ENCODE measurements around the gene NPHP4. TPM values are rescaled to one million over a fixed set of nuclear protein-coding genes. Genes with fewer than 3 reads are reported as not detected.

NPHP4 gene
- total and polyA plus RNA-seq, 9 of the 15 experiments (the other 6 are each of a cell fraction or from before 2014, with no cell fraction given), result 0.52 to 26.2 (median 6.7) TPM

- POLR2A ChIA-PET, result interaction anchor here (0.6 kb wide), 1 partner anchor 25 kb away, joined by 4 read pairs; no protein-coding TSS in a partner anchor
- in situ Hi-C loops (cut with MboI) (no loop called here), intact Hi-C loops (cut with micrococcal nuclease) (no loop called here)
- Histone ChIP-seq H4K20me1 (replicated peaks; ENCODE audit: control insufficient read depth, insufficient read depth, low read length) (peaks cover 30% of the 10 kb centered on the region), H2AFZ (ENCODE audit: low read depth, low read length) (no peak overlapping the region), H3K4me2 (ENCODE audit: insufficient read depth, low read length) (no peak overlapping the region), H3K4me1 (replicated peaks in 1 of 2; ENCODE audit: control insufficient read depth in 2 of 2, insufficient read depth in 2 of 2, low read length in 2 of 2) (peaks cover 31 to 59% of the 10 kb centered on the region in 2 experiments), H3K9me1 (ENCODE audit: control insufficient read depth, insufficient read depth, low read length) (peaks cover 15% of the 10 kb centered on the region), H3K27ac (ENCODE audit: extremely low read depth, low read depth, low read length) (no peak overlapping the region), H3K79me2 (ENCODE audit: control insufficient read depth, insufficient read depth, low read length) (no peaks in the 10 kb centered on the region), H3K4me3 (no peak overlapping the region), H3K9me3 (replicated peaks; ENCODE audit: control insufficient read depth, insufficient read depth, low read depth, low read length) (no peaks in the 10 kb centered on the region), H3K27me3 (ENCODE audit: control insufficient read depth in 2 of 2, insufficient read depth in 2 of 2, low read length in 2 of 2) (no peaks in the 10 kb centered on the region), H3K36me3 (ENCODE audit: control insufficient read depth, insufficient read depth, low read length) (peaks cover 12% of the 10 kb centered on the region; the same call in 2 of the 3 replicates), H3K9ac (ENCODE audit: insufficient read depth in 1 of 2, low read depth in 2 of 2, low read length in 2 of 2) (no peak overlapping the region)
- TF ChIP-seq ZNF263 (CRISPR knock-in tag; IDR thresholded peaks at IDR 0.05; ENCODE audit: borderline replicate concordance) (no peak), PREB (CRISPR knock-in tag; IDR thresholded peaks at IDR 0.05) (no peak), PBX2 (CRISPR knock-in tag; IDR thresholded peaks at IDR 0.05; ENCODE audit: low read depth) (no peak), PBX2 (tag; conservative IDR thresholded peaks at IDR 0.05; ENCODE audit: low read depth) (no peak), STAT5A (IDR thresholded peaks at IDR 0.05; ENCODE audit: borderline replicate concordance, low read length) (no peak), CHD1 (IDR thresholded peaks at IDR 0.05; ENCODE audit: low read length) (no peak), MTF1 (CRISPR knock-in tag; IDR thresholded peaks at IDR 0.05; ENCODE audit: borderline replicate concordance) (no peak), RBBP5 (IDR thresholded peaks at IDR 0.05; ENCODE audit: borderline replicate concordance, insufficient read depth, low read length, poor library complexity, severe bottlenecking) (no peak), ELK3 (CRISPR knock-in tag; IDR thresholded peaks at IDR 0.05) (no peak), RUNX1 (IDR thresholded peaks at IDR 0.05; ENCODE audit: low read depth) (no peak), KLF6 (CRISPR knock-in tag; IDR thresholded peaks at IDR 0.05; ENCODE audit: borderline replicate concordance) (no peak), TCFL5 (CRISPR knock-in tag; conservative IDR thresholded peaks at IDR 0.05) (no peak), ZNF507 (tag; conservative IDR thresholded peaks at IDR 0.05) (no peak), CREBBP (IDR thresholded peaks at IDR 0.05; ENCODE audit: low read depth, low read length) (no peak)
- DNase-seq (ENCODE audit: extremely low read depth in 1 of 4, low spot score in 3 of 4), result no peak
- ATAC-seq, result no peak
- FAIRE-seq, result no peak
- 80% methylated on average over 12 of the region's 12 CpGs for WGBS (ENCODE audit: insufficient coverage, low coverage, missing lambda C conversion rate)
- CTCF ChIA-PET (ENCODE audit: low intra/inter-chr PET ratio), result no interaction called here
- no TSS peak for BruUV-seq (replicated peaks)
These were observed 102.3 kb downstream of the NPHP4 start for GRCh38 chr1:5889901-5890300.
